OCI-LY3 (cell line): ENCODE measurements around the gene DEFB125.

ENCODE experiments used
- EZH2phosphoT487 ChIP-seq: fragments of 200-600 bp; shearing (Covaris generic); IDR thresholded peaks from 2 replicates; pipeline ENCODE4 v1.6.1; 2018; ENCODE audit warnings: antibody characterized with exemption, mixed run types, low read depth
- TF ChIP-seq, protein P1 (sequence below): fragments of 200-600, 300-600 bp; sonication (generic); IDR thresholded peaks from 2 replicates; pipeline ENCODE4 v1.5.1; 2014; ENCODE audit warnings: antibody characterized with exemption, low read length, low read depth

DNA sequence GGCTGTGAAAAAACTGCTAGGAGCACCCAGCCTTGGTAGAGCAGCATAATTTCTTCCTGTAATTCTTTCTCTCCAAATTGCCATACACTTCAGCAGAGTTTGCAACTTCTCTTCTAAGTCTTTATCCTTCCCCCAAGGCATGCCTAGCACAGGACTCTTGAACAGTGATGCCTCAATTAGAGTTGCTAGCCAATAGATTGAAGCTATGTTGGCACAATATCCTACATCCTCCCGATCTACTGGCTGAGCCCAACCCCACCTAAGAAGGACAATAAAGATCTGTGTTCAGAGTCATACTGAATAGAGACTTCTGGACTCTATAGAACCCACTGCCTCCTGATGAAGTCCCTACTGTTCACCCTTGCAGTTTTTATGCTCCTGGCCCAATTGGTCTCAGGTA, 54.8 kb downstream of the DEFB125 start, which contains the start of gene DEFB126:
- TF ChIP-seq, protein P1, sequence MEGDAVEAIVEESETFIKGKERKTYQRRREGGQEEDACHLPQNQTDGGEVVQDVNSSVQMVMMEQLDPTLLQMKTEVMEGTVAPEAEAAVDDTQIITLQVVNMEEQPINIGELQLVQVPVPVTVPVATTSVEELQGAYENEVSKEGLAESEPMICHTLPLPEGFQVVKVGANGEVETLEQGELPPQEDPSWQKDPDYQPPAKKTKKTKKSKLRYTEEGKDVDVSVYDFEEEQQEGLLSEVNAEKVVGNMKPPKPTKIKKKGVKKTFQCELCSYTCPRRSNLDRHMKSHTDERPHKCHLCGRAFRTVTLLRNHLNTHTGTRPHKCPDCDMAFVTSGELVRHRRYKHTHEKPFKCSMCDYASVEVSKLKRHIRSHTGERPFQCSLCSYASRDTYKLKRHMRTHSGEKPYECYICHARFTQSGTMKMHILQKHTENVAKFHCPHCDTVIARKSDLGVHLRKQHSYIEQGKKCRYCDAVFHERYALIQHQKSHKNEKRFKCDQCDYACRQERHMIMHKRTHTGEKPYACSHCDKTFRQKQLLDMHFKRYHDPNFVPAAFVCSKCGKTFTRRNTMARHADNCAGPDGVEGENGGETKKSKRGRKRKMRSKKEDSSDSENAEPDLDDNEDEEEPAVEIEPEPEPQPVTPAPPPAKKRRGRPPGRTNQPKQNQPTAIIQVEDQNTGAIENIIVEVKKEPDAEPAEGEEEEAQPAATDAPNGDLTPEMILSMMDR: no peak
- TF ChIP-seq EZH2phosphoT487: no peak
